ENCODE data around the gene SLC8A3. TPM values are rescaled to one million over a fixed set of nuclear protein-coding genes. Genes with fewer than 3 reads are reported as not detected.

SLC8A3 gene
- total RNA-seq, 1 donor from 2014 or later: 9.8 TPM

GRCh38 chr14:70032016-70032415, 156.7 kb downstream of the SLC8A3 start:
- no peak overlapping the region for H3K27ac Mint-ChIP-seq (ENCODE audit: unreplicated experiment)
- H3K4me3 Mint-ChIP-seq (ENCODE audit: unreplicated experiment): no peak overlapping the region

GRCh38 chr14:70029296-70030132, 159.2 kb downstream of the SLC8A3 start:
- peaks cover 3% of the 10 kb centered on the region for H3K27me3 Mint-ChIP-seq (ENCODE audit: unreplicated experiment)
- no peak for TF ChIP-seq CTCF (IDR thresholded peaks at IDR 0.05; ENCODE audit: partially characterized antibody, unreplicated experiment)
- no peak overlapping the region for H3K27ac Mint-ChIP-seq (ENCODE audit: unreplicated experiment)
- no peaks in the 10 kb centered on the region for H3K4me1 Mint-ChIP-seq (ENCODE audit: low read depth, unreplicated experiment)
- H3K36me3 Mint-ChIP-seq (ENCODE audit: unreplicated experiment): no peaks in the 10 kb centered on the region
- H3K9me3 Mint-ChIP-seq (ENCODE audit: unreplicated experiment): peaks cover 5% of the 10 kb centered on the region
- DNase-seq: no peak
- no peak overlapping the region for H3K4me3 Mint-ChIP-seq (ENCODE audit: unreplicated experiment)

More at GRCh38 chr14:70032016-70032415, 156.7 kb downstream of the SLC8A3 start:
- H3K27me3 Mint-ChIP-seq (ENCODE audit: unreplicated experiment): peaks cover 7% of the 10 kb centered on the region
- no peak for TF ChIP-seq CTCF (IDR thresholded peaks at IDR 0.05; ENCODE audit: partially characterized antibody, unreplicated experiment)
- H3K4me1 Mint-ChIP-seq (ENCODE audit: low read depth, unreplicated experiment): no peaks in the 10 kb centered on the region
- H3K36me3 Mint-ChIP-seq (ENCODE audit: unreplicated experiment): no peaks in the 10 kb centered on the region
- peaks cover 5% of the 10 kb centered on the region for H3K9me3 Mint-ChIP-seq (ENCODE audit: unreplicated experiment)
- no peak for DNase-seq

- DNase-seq: peak; percentile 95
- peaks cover 6% of the 10 kb centered on the region for H3K27me3 Mint-ChIP-seq (ENCODE audit: unreplicated experiment)
- peak; percentile 94 for TF ChIP-seq CTCF (IDR thresholded peaks at IDR 0.05; ENCODE audit: partially characterized antibody, unreplicated experiment)
- no peaks in the 10 kb centered on the region for H3K4me1 Mint-ChIP-seq (ENCODE audit: low read depth, unreplicated experiment)
- H3K4me3 Mint-ChIP-seq (ENCODE audit: unreplicated experiment): no peak overlapping the region
- no peaks in the 10 kb centered on the region for H3K36me3 Mint-ChIP-seq (ENCODE audit: unreplicated experiment)
- no peak overlapping the region for H3K27ac Mint-ChIP-seq (ENCODE audit: unreplicated experiment)
- peaks cover 4% of the 10 kb centered on the region for H3K9me3 Mint-ChIP-seq (ENCODE audit: unreplicated experiment)
Measured at GRCh38 chr14:70027785-70028428, 160.8 kb downstream of the SLC8A3 start.

GRCh38 chr14:70023871-70024270, 164.9 kb downstream of the SLC8A3 start:
- Mint-ChIP-seq H3K27ac (ENCODE audit: unreplicated experiment) (no peak overlapping the region), H3K36me3 (ENCODE audit: unreplicated experiment) (no peaks in the 10 kb centered on the region), H3K4me3 (ENCODE audit: unreplicated experiment) (no peak overlapping the region), H3K4me1 (ENCODE audit: low read depth, unreplicated experiment) (no peaks in the 10 kb centered on the region), H3K27me3 (ENCODE audit: unreplicated experiment) (peaks cover 6% of the 10 kb centered on the region), H3K9me3 (ENCODE audit: unreplicated experiment) (peaks cover 1% of the 10 kb centered on the region)
- TF ChIP-seq CTCF (IDR thresholded peaks at IDR 0.05; ENCODE audit: partially characterized antibody, unreplicated experiment): no peak
- DNase-seq: no peak
